Naive thymus-derived CD4-positive, alpha-beta T cell (primary cell): ENCODE measurements around the gene DHRS13. TPM values are rescaled to one million over a fixed set of nuclear protein-coding genes. Genes with fewer than 3 reads are reported as not detected.

Experiments
- ATAC-seq: fragments of 150-1000 bp; cut with Tn5 transposase; 2 replicates; pipeline ENCODE4 v1.10.0; 2021; ENCODE audit warnings: mild to moderate bottlenecking, moderate library complexity
- CTCF ChIA-PET: fragments of 350-600 bp; sonication (Branson Sonifier 250); formaldehyde crosslinking; loops from one replicate; lab custom pipeline; 2021; ENCODE audit warnings: antibody characterized with exemption; lab: Charles Lee
- POLR2A ChIA-PET: fragments of 350-600 bp; sonication (Branson Sonifier 250); formaldehyde crosslinking; loops from one replicate; lab custom pipeline; 2021; ENCODE audit warnings: antibody characterized with exemption, inconsistent platforms; lab: Charles Lee
- DNase-seq, 9 donors: peaks; one replicate each; pipeline versions ENCODE4 v3.0.0 to v3.0.0-alpha.2; 2020 to 2022; ENCODE audit warnings: mixed read lengths in 1 of 9
- H3K27ac ChIP-seq: one replicate; pipeline ENCODE4 v1.7.0; 2013; ENCODE audit warnings: mild to moderate bottlenecking, low read depth, low read length, moderate library complexity
- H3K27me3 ChIP-seq, 2 donors: one replicate each; pipeline ENCODE4 v1.7.0; 2013; ENCODE audit warnings: low read length in 2 of 2, mild to moderate bottlenecking in 2 of 2, moderate library complexity in 2 of 2; ENCODE audit not compliant: control insufficient read depth in 2 of 2, insufficient read depth in 2 of 2
- H3K36me3 ChIP-seq, 3 experiments: 1 replicate in 2 of 3; 2 replicates in 1 of 3; pipeline ENCODE4 v1.7.0; 2013; ENCODE audit warnings: low read length in 3 of 3, mild to moderate bottlenecking in 3 of 3, moderate library complexity in 1 of 3; ENCODE audit not compliant: insufficient read depth in 3 of 3, control insufficient read depth in 2 of 3
- H3K4me1 ChIP-seq, 2 donors: one replicate each; pipeline ENCODE4 v1.7.0; 2013; ENCODE audit warnings: low read length in 2 of 2, mild to moderate bottlenecking in 2 of 2, moderate library complexity in 1 of 2; ENCODE audit not compliant: control insufficient read depth in 2 of 2, insufficient read depth in 2 of 2
- H3K4me3 ChIP-seq: 2 replicates; pipeline ENCODE4 v1.7.0; 2013; ENCODE audit warnings: mild to moderate bottlenecking, low read length
- H3K9me3 ChIP-seq, 3 experiments: 1 replicate in 2 of 3; 2 replicates in 1 of 3; pipeline ENCODE4 v1.7.0; 2013; ENCODE audit warnings: low read length in 3 of 3; ENCODE audit not compliant: control insufficient read depth in 2 of 3
- H3K27ac Mint-ChIP-seq, 9 donors: one replicate each; pipeline ENCODE4 v1.8.0; 2020 to 2022; ENCODE audit warnings: mixed read lengths in 9 of 9, mild to moderate bottlenecking in 8 of 9, moderate library complexity in 5 of 9, inconsistent platforms in 2 of 9
- H3K27me3 Mint-ChIP-seq, 5 donors: one replicate each; pipeline ENCODE4 v1.8.0; 2021 to 2022; ENCODE audit warnings: mixed read lengths in 5 of 5, mild to moderate bottlenecking in 1 of 5
- H3K36me3 Mint-ChIP-seq, 5 donors: one replicate each; pipeline ENCODE4 v1.8.0; 2020 to 2022; ENCODE audit warnings: mixed read lengths in 5 of 5, mild to moderate bottlenecking in 3 of 5, inconsistent platforms in 1 of 5
- H3K4me1 Mint-ChIP-seq, 7 donors: one replicate each; pipeline ENCODE4 v1.8.0; 2020 to 2022; ENCODE audit warnings: mixed read lengths in 7 of 7, mild to moderate bottlenecking in 3 of 7, inconsistent platforms in 1 of 7
- H3K4me3 Mint-ChIP-seq, 10 donors: one replicate each; pipeline ENCODE4 v1.8.0; 2020 to 2022; ENCODE audit warnings: mild to moderate bottlenecking in 10 of 10, mixed read lengths in 10 of 10, moderate library complexity in 6 of 10, inconsistent platforms in 2 of 10
- H3K9me3 Mint-ChIP-seq, 11 donors: one replicate each; pipeline ENCODE4 v1.8.0; 2020 to 2022; ENCODE audit warnings: mixed read lengths in 11 of 11, mild to moderate bottlenecking in 4 of 11, inconsistent platforms in 1 of 11, moderate library complexity in 1 of 11
- intact Hi-C, 2 donors: fragments of 100-400 bp; cut with micrococcal nuclease; formaldehyde crosslinking; loops; one replicate each; pipeline ENCODE4 v1.15.1; 2023
- polyA plus RNA-seq, 2 donors: library from polyadenylated mRNA; unstranded; fragments of 300-500 nt; fragmentation: Illumina TruSeq; gene quantifications; one replicate each; pipeline ENCODE4 v1.2.3, GENCODE V29; 2021
- total RNA-seq, 6 experiments: library from RNA in 5 of 6; stranded (reverse) in 5 of 6; gene quantifications; 1 replicate in 5 of 6; 2 replicates in 1 of 6; pipeline ENCODE4 v1.2.3 and lab custom pipeline; 2021 to 2026

The DHRS13 gene
- total and polyA plus RNA-seq, 7 experiments from 2014 or later: 15.3 to 51.3 (median 29.9) TPM

DNA sequence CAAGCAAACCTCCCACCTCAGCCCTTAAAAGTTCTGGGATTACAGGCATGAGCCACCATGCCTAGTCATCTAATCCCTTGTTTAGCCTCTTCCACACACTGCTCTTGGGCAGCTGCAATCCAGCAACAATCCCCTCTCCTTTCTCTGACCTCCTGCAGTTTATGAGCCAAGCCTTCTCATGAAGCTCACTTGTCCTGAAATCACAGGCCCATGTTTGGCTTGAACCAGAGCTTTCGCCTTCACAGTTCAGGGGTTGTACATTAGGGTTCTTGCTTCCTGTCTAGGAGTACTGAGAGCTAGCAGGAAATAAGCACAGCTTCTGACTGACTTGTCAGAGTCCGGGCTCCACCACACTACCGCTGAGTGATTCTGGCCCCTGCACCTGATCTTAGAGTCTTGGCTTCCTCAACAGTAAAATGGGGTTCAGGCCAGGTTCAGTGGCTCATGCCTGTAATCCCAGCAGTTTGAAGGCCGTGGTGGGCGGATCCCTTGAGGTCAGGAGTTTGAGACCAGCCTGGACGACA lies 31.8 kb downstream of the DHRS13 start:
- Histone ChIP-seq H3K36me3 (no peaks in the 10 kb centered on the region), H3K4me3 (no peak overlapping the region), H3K27ac (peak overlapping the region; percentile 67), H3K4me1 (peaks cover 8 to 10% of the 10 kb centered on the region in 2 donors), H3K27me3 (no peaks in the 10 kb centered on the region), H3K9me3 (no peaks in the 10 kb centered on the region)
- H3K27me3 Mint-ChIP-seq: no peaks in the 10 kb centered on the region
- CTCF ChIA-PET: interaction anchor here (0.6 to 1.6 kb wide), 11 partner anchors 13 to 1223 kb away, joined by 3 to 8 read pairs (median 3); partner anchors contain the start of genes DHRS13, FLOT2 and TLCD1
- H3K4me1 Mint-ChIP-seq: peaks cover 7 to 21% (median 14%) of the 10 kb centered on the region in 7 donors
- intact Hi-C loops: loop anchor here (1.0 to 2.0 kb wide), 3 partner anchors 16 to 26 kb away; partner anchors contain the start of genes ERAL1 (in 2 of the 2) and FLOT2 (in 1 of the 2)
- peaks cover 0 to 2% (median 0%) of the 10 kb centered on the region in 5 donors for H3K36me3 Mint-ChIP-seq
- peak overlapping the region; percentile 32 to 81 (median 70) for H3K4me3 Mint-ChIP-seq
- DNase-seq (peak in 7 of 9 donors; percentile 30 to 61 (median 54)), ATAC-seq (peak; percentile 93)
- no peaks in the 10 kb centered on the region for H3K9me3 Mint-ChIP-seq
- POLR2A ChIA-PET: interaction anchor here (0.7 to 6.2 kb wide), 15 partner anchors 11 to 152 kb away, joined by 3 to 67 read pairs (median 5); partner anchors contain the start of genes ERAL1, FLOT2 and RPL23A
- peak overlapping the region; percentile 90 to 100 (median 96) for H3K27ac Mint-ChIP-seq

- CTCF ChIA-PET: no interaction called here
- Mint-ChIP-seq H3K36me3 (peaks cover 0 to 2% (median 0%) of the 10 kb centered on the region in 5 donors), H3K4me3 (no peak overlapping the region), H3K4me1 (peaks cover 7 to 18% (median 11%) of the 10 kb centered on the region in 7 donors), H3K27me3 (no peaks in the 10 kb centered on the region), H3K9me3 (no peaks in the 10 kb centered on the region), H3K27ac (peak overlapping the region in 1 of 9 donors; percentile 56)
- Histone ChIP-seq H3K9me3 (no peaks in the 10 kb centered on the region), H3K27ac (no peak overlapping the region), H3K4me1 (peaks cover 8 to 10% of the 10 kb centered on the region in 2 donors), H3K36me3 (no peaks in the 10 kb centered on the region), H3K4me3 (no peak overlapping the region), H3K27me3 (no peaks in the 10 kb centered on the region)
- intact Hi-C loops: no loop called here
- no peak for ATAC-seq
- POLR2A ChIA-PET: interaction anchor here (0.6 to 1.0 kb wide), 2 partner anchors 18 to 60 kb away, joined by 3 read pairs; no protein-coding TSS in a partner anchor
- DNase-seq: no peak
Measured at GRCh38 chr17:28867276-28867675, 35.6 kb downstream of the DHRS13 start.

- Histone ChIP-seq H3K4me3 (no peak overlapping the region), H3K4me1 (peaks cover 4 to 5% of the 10 kb centered on the region in 2 donors), H3K36me3 (no peaks in the 10 kb centered on the region), H3K27ac (no peak overlapping the region), H3K27me3 (no peaks in the 10 kb centered on the region), H3K9me3 (no peaks in the 10 kb centered on the region)
- Mint-ChIP-seq H3K36me3 (peaks cover 0 to 2% (median 0%) of the 10 kb centered on the region in 5 donors), H3K4me3 (no peak overlapping the region), H3K27ac (peak overlapping the region in 1 of 9 donors; percentile 18), H3K27me3 (no peaks in the 10 kb centered on the region), H3K9me3 (no peaks in the 10 kb centered on the region), H3K4me1 (peaks cover 4 to 8% (median 8%) of the 10 kb centered on the region in 7 donors)
- DNase-seq (no peak), ATAC-seq (peak; percentile 61)
- intact Hi-C loops: no loop called here
- POLR2A ChIA-PET: interaction anchor here (1.0 kb wide), 1 partner anchor 17 kb away, joined by 3 read pairs; no protein-coding TSS in a partner anchor
- CTCF ChIA-PET: interaction anchor here (0.7 kb wide), 1 partner anchor 268 kb away, joined by 3 read pairs; no protein-coding TSS in a partner anchor
Measured at GRCh38 chr17:28865946-28866752, 36.7 kb downstream of the DHRS13 start.

DNA sequence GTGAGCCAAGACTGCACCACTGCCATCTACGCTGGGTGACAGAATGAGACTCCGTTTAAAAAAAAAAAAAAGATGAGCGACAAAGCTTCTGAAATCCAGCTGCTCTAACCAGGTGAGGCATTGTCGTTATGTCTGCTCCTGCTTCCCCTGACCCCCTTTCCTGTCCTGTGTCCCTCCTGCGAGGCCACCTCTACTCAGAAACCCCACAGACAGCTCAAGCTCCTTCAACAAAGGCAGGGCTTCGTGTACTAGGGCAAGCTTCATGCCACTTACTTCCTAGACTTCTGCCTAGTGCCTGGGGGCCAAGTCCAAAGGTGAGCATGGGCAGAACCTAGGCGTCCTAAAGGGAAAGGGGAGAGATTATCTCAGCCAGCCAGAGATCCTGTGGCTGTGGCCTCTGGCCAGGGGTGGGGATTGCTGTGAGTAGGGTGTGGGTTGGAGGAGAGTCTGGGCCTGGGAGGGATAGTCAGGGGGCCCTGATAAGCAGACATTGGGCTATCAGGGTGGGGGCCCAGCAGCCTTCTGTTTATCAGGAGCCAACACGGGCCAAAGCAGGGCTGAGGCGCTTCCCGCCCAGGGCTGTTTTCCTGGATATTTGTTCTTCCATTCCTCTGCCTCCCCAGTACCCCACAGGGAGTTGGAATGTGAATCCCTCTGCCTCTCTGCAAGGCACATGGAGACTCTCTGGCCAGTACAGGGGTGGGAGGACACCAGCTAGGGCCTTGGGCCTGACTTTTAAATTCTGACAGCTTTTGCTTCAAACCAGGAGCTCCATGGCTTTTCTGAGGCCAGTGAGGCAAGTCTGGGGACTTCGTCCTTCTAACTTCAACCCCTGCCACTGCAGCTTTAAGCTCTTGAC lies 37.7 kb downstream of the DHRS13 start:
- Histone ChIP-seq H3K4me3 (no peak overlapping the region), H3K27me3 (no peaks in the 10 kb centered on the region), H3K36me3 (peaks cover 0 to 6% (median 5%) of the 10 kb centered on the region in 3 experiments), H3K4me1 (no peaks in the 10 kb centered on the region), H3K27ac (no peak overlapping the region), H3K9me3 (no peaks in the 10 kb centered on the region)
- intact Hi-C loops: no loop called here
- ATAC-seq (no peak), DNase-seq (no peak)
- Mint-ChIP-seq H3K36me3 (peaks cover 0 to 4% (median 0%) of the 10 kb centered on the region in 5 donors), H3K27ac (peak overlapping the region in 2 of 9 donors; percentile 17 to 18), H3K9me3 (no peaks in the 10 kb centered on the region), H3K27me3 (no peaks in the 10 kb centered on the region), H3K4me3 (no peak overlapping the region), H3K4me1 (peaks cover 0 to 6% (median 4%) of the 10 kb centered on the region in 7 donors)
- ChIA-PET POLR2A (no interaction called here), CTCF (no interaction called here)

GRCh38 chr17:28863953-28864352 lies 38.9 kb downstream of the DHRS13 start:
- H3K27me3 Mint-ChIP-seq: no peaks in the 10 kb centered on the region
- H3K4me1 ChIP-seq: no peaks in the 10 kb centered on the region
- peaks cover 0 to 7% (median 2%) of the 10 kb centered on the region in 5 donors for H3K36me3 Mint-ChIP-seq
- no peaks in the 10 kb centered on the region for H3K27me3 ChIP-seq
- no peaks in the 10 kb centered on the region for H3K9me3 Mint-ChIP-seq
- H3K27ac ChIP-seq: no peak overlapping the region
- H3K9me3 ChIP-seq: no peaks in the 10 kb centered on the region
- ChIA-PET CTCF (interaction anchor here (1.0 to 1.1 kb wide), 2 partner anchors 16 to 34 kb away, joined by 3 read pairs; no protein-coding TSS in a partner anchor), POLR2A (interaction anchor here (0.7 kb wide), 1 partner anchor 82 kb away, joined by 5 read pairs; no protein-coding TSS in a partner anchor)
- intact Hi-C loops: no loop called here
- no peak overlapping the region for H3K4me3 ChIP-seq
- H3K4me3 Mint-ChIP-seq: no peak overlapping the region
- peaks cover 0 to 6% (median 4%) of the 10 kb centered on the region in 7 donors for H3K4me1 Mint-ChIP-seq
- no peak for ATAC-seq
- DNase-seq: no peak
- peaks cover under 1 to 12% (median 6%) of the 10 kb centered on the region in 3 experiments for H3K36me3 ChIP-seq
- H3K27ac Mint-ChIP-seq: no peak overlapping the region
